B cell (primary cell): ENCODE data around the gene IL11. TPM values are rescaled to one million over a fixed set of nuclear protein-coding genes. Genes with fewer than 3 reads are reported as not detected.
A peak's percentile ranks its signal among the peaks of the same experiment; 100 is the strongest.

Experiments
- ATAC-seq: fragments of 200-7000 bp; cut with Tn5 transposase; one replicate; pipeline ENCODE4 v1.10.0; 2021; ENCODE audit warnings: low read depth, mild to moderate bottlenecking, moderate number of reproducible peaks, moderate library complexity
- CTCF ChIA-PET: fragments of 350-600 bp; sonication (Branson Sonifier 250); formaldehyde crosslinking; loops from one replicate; lab custom pipeline; 2021; ENCODE audit warnings: antibody characterized with exemption, inconsistent platforms; lab: Charles Lee
- POLR2A ChIA-PET: fragments of 350-600 bp; sonication (Branson Sonifier 250); formaldehyde crosslinking; loops from one replicate; lab custom pipeline; 2021; ENCODE audit warnings: antibody characterized with exemption; lab: Charles Lee
- DNase-seq: peaks from one replicate; pipeline ENCODE4 v3.0.0; 2013
- H2AFZ ChIP-seq: 2 replicates; pipeline ENCODE4 v1.6.1; 2012; ENCODE audit warnings: mild to moderate bottlenecking, low read depth, low read length; ENCODE audit not compliant: insufficient read depth, poor library complexity, severe bottlenecking
- H3K27ac ChIP-seq, 2 donors: 1 replicate in 1 of 2; 2 replicates in 1 of 2; pipeline ENCODE4 v1.5.1; 2012 to 2013; ENCODE audit warnings: low read length in 2 of 2, mild to moderate bottlenecking in 2 of 2, moderate library complexity in 1 of 2
- H3K27me3 ChIP-seq, 4 experiments: fragments of 200-600 bp in 1 of 4; sonication (generic) in 1 of 4; replicated peaks in 1 of 4; 1 replicate in 2 of 4; 2 replicates in 2 of 4; pipeline versions ENCODE4 v1.6.1 to v1.7.0; 2013 to 2016; ENCODE audit warnings: low read length in 3 of 4, mild to moderate bottlenecking in 2 of 4, mixed read lengths in 1 of 4, moderate library complexity in 1 of 4; ENCODE audit not compliant: insufficient read depth in 4 of 4, control insufficient read depth in 3 of 4; ENCODE audit errors: control extremely low read depth in 1 of 4
- H3K36me3 ChIP-seq, 2 experiments: replicated peaks in 1 of 2; 1 replicate in 1 of 2; 2 replicates in 1 of 2; pipeline versions ENCODE4 v1.6.1 to v1.7.1; 2013; ENCODE audit warnings: low read length in 1 of 2; ENCODE audit not compliant: insufficient read depth in 2 of 2, control insufficient read depth in 1 of 2; ENCODE audit errors: control extremely low read depth in 1 of 2, extremely low read depth in 1 of 2
- H3K4me1 ChIP-seq, 2 donors: fragments of 200-600 bp in 1 of 2; sonication (generic) in 1 of 2; 1 replicate in 1 of 2; 2 replicates in 1 of 2; pipeline versions ENCODE4 v1.5.1 to v1.6.1; 2013 to 2017; ENCODE audit warnings: low read length in 2 of 2; ENCODE audit not compliant: control insufficient read depth in 2 of 2, insufficient read depth in 2 of 2
- H3K4me2 ChIP-seq: replicated peaks from 2 replicates; pipeline ENCODE3; 2012; ENCODE audit warnings: mild to moderate bottlenecking, low read depth, low read length; ENCODE audit not compliant: poor library complexity, severe bottlenecking
- H3K4me3 ChIP-seq, 5 experiments: fragments of 200-600 bp in 1 of 5; sonication (generic) in 1 of 5; 1 replicate in 3 of 5; 2 replicates in 2 of 5; pipeline versions ENCODE4 v1.5.1 to v1.7.0; 2011 to 2016; ENCODE audit warnings: low read length in 4 of 5, mild to moderate bottlenecking in 4 of 5, low read depth in 2 of 5, control low read depth in 1 of 5, moderate library complexity in 1 of 5; ENCODE audit not compliant: insufficient read depth in 1 of 5; ENCODE audit errors: control extremely low read depth in 1 of 5, extremely low read depth in 1 of 5
- H3K79me2 ChIP-seq: fragments of 200-600 bp; sonication (generic); one replicate; pipeline ENCODE4 v1.6.0; 2016; ENCODE audit warnings: low read length; ENCODE audit not compliant: control insufficient read depth, insufficient read depth
- H3K9ac ChIP-seq: fragments of 200-600 bp; sonication (generic); 2 replicates; pipeline ENCODE4 v1.6.1; 2017; ENCODE audit warnings: mild to moderate bottlenecking, low read length, moderate library complexity
- H3K9me3 ChIP-seq, 3 donors: one replicate each; pipeline versions ENCODE4 v1.6.1 to v1.7.1; 2013; ENCODE audit warnings: low read length in 2 of 3; ENCODE audit not compliant: control insufficient read depth in 2 of 3, insufficient read depth in 1 of 3; ENCODE audit errors: control extremely low read depth in 1 of 3
- H4K20me1 ChIP-seq: 2 replicates; pipeline ENCODE4 v1.6.0; 2012; ENCODE audit warnings: mild to moderate bottlenecking, low read length; ENCODE audit not compliant: insufficient read depth, control insufficient read depth, poor library complexity, severe bottlenecking
- H3K27ac Mint-ChIP-seq: one replicate; pipeline ENCODE4 v1.8.0; 2021; ENCODE audit warnings: mixed read lengths
- H3K27me3 Mint-ChIP-seq: one replicate; pipeline ENCODE4 v1.8.0; 2021; ENCODE audit warnings: mixed read lengths
- H3K4me1 Mint-ChIP-seq: one replicate; pipeline ENCODE4 v1.8.0; 2021; ENCODE audit warnings: mixed read lengths
- H3K4me3 Mint-ChIP-seq: one replicate; pipeline ENCODE4 v1.8.0; 2021; ENCODE audit warnings: mixed read lengths
- H3K9me3 Mint-ChIP-seq: one replicate; pipeline ENCODE4 v1.8.0; 2022; ENCODE audit warnings: mixed read lengths; ENCODE audit not compliant: insufficient read depth
- EZH2 ChIP-seq: IDR thresholded peaks from 2 replicates; pipeline ENCODE4 v1.6.1; 2012; ENCODE audit warnings: borderline replicate concordance, low read depth, mild to moderate bottlenecking, moderate library complexity, low read length; ENCODE audit not compliant: insufficient read depth, poor library complexity, severe bottlenecking
- WGBS: methylation state at CpG from one replicate; pipeline ENCODE4 v1.1.5; 2013; ENCODE audit warnings: missing lambda C conversion rate; ENCODE audit not compliant: insufficient coverage; 5-methylcytosine and 5-hydroxymethylcytosine counted together
- intact Hi-C: fragments of 100-400 bp; cut with micrococcal nuclease; formaldehyde crosslinking; loops from one replicate; pipeline ENCODE4 v1.10.0; 2022
- polyA plus RNA-seq: library from polyadenylated mRNA; depleted of rRNA; stranded (reverse); fragments of >200 nt; gene quantifications from 2 replicates; pipeline ENCODE4 v1.2.3, GENCODE V29; 2012
- total RNA-seq, 2 donors: library from RNA; stranded (reverse); fragments of 120-200 nt in 1 of 2; gene quantifications; 1 replicate in 1 of 2; 2 replicates in 1 of 2; pipeline versions ENCODE4 v1.2.3 to v1.2.4, GENCODE V29; 2013 to 2022
- TF ChIP-seq, protein P1 (sequence below): fragments of 200-600 bp; IDR thresholded peaks from one replicate; pipeline ENCODE4 v1.8.0; 2022; ENCODE audit warnings: antibody characterized with exemption, mild to moderate bottlenecking

IL11 gene
- total and polyA plus RNA-seq, 2 donors (not counting 1 experiment from before 2014, with no cell fraction given): not detected

DNA sequence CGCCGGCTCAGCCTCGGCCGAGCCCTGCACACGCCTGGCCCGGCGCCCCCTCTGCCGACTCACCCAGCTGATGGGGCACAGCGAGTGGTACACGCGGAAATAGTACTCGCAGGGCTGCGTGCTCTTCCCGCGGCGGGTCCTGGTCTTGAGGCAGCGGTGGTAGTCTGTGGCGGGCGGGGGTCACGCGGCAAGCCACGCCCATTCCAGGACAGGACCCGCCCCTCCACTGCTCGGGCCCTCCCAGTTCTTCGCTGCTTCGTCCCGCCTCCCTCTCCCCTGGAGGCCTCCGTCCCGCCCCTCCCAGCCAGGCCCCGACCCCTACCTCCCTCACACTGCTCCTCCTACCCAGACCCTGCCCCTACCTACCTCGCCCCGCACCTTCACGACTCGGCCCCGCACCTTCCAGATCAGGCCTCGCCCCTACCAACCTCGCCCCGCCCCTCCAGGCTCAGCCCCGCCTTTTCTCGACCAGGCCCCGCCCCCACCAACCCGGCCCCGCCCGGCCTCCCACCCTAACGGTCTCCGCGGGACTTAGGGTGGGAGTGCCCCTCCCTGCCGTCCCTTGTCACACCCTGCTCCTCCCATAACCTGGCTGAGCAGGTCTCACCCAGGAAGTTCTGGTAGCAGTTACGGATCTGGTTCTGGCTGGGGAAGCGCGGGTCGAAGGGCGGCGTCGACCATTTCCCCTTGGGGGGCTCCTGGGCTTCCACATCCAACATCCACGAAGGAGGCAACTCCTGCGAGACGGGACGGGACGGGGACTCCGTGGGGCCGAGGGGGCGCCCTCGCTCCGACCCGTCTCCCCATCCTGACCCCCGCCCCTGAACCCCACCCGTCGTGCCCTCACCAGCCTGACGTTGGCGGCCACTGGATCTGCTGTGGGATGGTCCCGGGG lies 16.2 kb downstream of the IL11 start:
- ATAC-seq: peak; percentile 89
- peak overlapping the region; percentile 73 for H2AFZ ChIP-seq
- Mint-ChIP-seq H3K9me3 (no peaks in the 10 kb centered on the region), H3K27ac (no peak overlapping the region), H3K27me3 (peaks cover 44% of the 10 kb centered on the region), H3K4me3 (peak overlapping the region; percentile 82), H3K4me1 (peaks cover 23% of the 10 kb centered on the region)
- intact Hi-C loops: loop anchor here (1.0 kb wide), 1 partner anchor 15 kb away; the partner anchor contains the start of gene KMT5C
- H3K9me3 ChIP-seq: peaks cover 0 to 18% (median 0%) of the 10 kb centered on the region in 3 donors
- peak overlapping the region; percentile 79 for H3K4me2 ChIP-seq
- peaks cover 0 to 60% (median 24%) of the 10 kb centered on the region in 4 experiments for H3K27me3 ChIP-seq
- H3K9ac ChIP-seq: peak overlapping the region; percentile 45
- no peak overlapping the region for H3K27ac ChIP-seq
- H3K4me1 ChIP-seq: peaks cover 23 to 29% of the 10 kb centered on the region in 2 donors
- no peaks in the 10 kb centered on the region for H4K20me1 ChIP-seq
- CTCF ChIA-PET: interaction anchor here (0.9 kb wide), 1 partner anchor 213 kb away, joined by 4 read pairs; no protein-coding TSS in a partner anchor
- TF ChIP-seq EZH2: no peak
- TF ChIP-seq, protein P1, sequence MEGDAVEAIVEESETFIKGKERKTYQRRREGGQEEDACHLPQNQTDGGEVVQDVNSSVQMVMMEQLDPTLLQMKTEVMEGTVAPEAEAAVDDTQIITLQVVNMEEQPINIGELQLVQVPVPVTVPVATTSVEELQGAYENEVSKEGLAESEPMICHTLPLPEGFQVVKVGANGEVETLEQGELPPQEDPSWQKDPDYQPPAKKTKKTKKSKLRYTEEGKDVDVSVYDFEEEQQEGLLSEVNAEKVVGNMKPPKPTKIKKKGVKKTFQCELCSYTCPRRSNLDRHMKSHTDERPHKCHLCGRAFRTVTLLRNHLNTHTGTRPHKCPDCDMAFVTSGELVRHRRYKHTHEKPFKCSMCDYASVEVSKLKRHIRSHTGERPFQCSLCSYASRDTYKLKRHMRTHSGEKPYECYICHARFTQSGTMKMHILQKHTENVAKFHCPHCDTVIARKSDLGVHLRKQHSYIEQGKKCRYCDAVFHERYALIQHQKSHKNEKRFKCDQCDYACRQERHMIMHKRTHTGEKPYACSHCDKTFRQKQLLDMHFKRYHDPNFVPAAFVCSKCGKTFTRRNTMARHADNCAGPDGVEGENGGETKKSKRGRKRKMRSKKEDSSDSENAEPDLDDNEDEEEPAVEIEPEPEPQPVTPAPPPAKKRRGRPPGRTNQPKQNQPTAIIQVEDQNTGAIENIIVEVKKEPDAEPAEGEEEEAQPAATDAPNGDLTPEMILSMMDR: no peak
- WGBS: 3% methylated on average over 61 of the region's 72 CpGs
- POLR2A ChIA-PET: no interaction called here
- no peaks in the 10 kb centered on the region for H3K79me2 ChIP-seq
- no peaks in the 10 kb centered on the region for H3K36me3 ChIP-seq
- DNase-seq: peak; percentile 83
- peak overlapping the region; percentile 27 to 51 (median 33) for H3K4me3 ChIP-seq
